ENCODE measurements around the gene CSNK1G3. TPM values are rescaled to one million over a fixed set of nuclear protein-coding genes. Genes with fewer than 3 reads are reported as not detected.

Gene CSNK1G3
- total RNA-seq, 2 experiments from 2014 or later: 30.8 to 32.1 TPM

- POLR2A ChIA-PET: no interaction called here
- peaks cover 6% of the 10 kb centered on the region for H3K36me3 Mint-ChIP-seq (ENCODE audit: low read depth)
- H3K9me3 Mint-ChIP-seq: no peaks in the 10 kb centered on the region
- DNase-seq: no peak
- CTCF ChIA-PET: interaction anchor here (0.6 kb wide), 1 partner anchor 1145 kb away, joined by 3 read pairs; no protein-coding TSS in a partner anchor
- H3K4me1 Mint-ChIP-seq: peaks cover 38% of the 10 kb centered on the region
- H3K27me3 Mint-ChIP-seq: no peaks in the 10 kb centered on the region
- H3K27ac Mint-ChIP-seq: no peak overlapping the region
- H3K4me3 Mint-ChIP-seq: no peak overlapping the region
Measured at GRCh38 chr5:123546657-123547056, 34.7 kb downstream of the CSNK1G3 start.

GRCh38 chr5:123549256-123549904 is 37.4 kb downstream of the CSNK1G3 start:
- Mint-ChIP-seq H3K27me3 (no peaks in the 10 kb centered on the region), H3K27ac (peak overlapping the region; percentile 86), H3K9me3 (no peaks in the 10 kb centered on the region), H3K36me3 (ENCODE audit: low read depth) (peaks cover 6% of the 10 kb centered on the region), H3K4me1 (peaks cover 26% of the 10 kb centered on the region), H3K4me3 (no peak overlapping the region)
- CTCF ChIA-PET: interaction anchor here (1.4 kb wide), 1 partner anchor 126 kb away, joined by 6 read pairs; the partner anchor contains the start of gene CEP120
- POLR2A ChIA-PET: interaction anchor here (2.4 to 2.8 kb wide), 2 partner anchors 38 to 126 kb away, joined by 9 to 19 read pairs; partner anchors contain the start of genes CEP120 and CSNK1G3
- peak; percentile 69 for DNase-seq

GRCh38 chr5:123554601-123555000 is 42.6 kb downstream of the CSNK1G3 start:
- POLR2A ChIA-PET: no interaction called here
- Mint-ChIP-seq H3K4me3 (no peak overlapping the region), H3K9me3 (no peaks in the 10 kb centered on the region), H3K27me3 (no peaks in the 10 kb centered on the region), H3K4me1 (peaks cover 14% of the 10 kb centered on the region), H3K36me3 (ENCODE audit: low read depth) (peaks cover 19% of the 10 kb centered on the region), H3K27ac (no peak overlapping the region)
- CTCF ChIA-PET: no interaction called here
- DNase-seq: no peak

GRCh38 chr5:123557907-123558306 is 45.9 kb downstream of the CSNK1G3 start:
- DNase-seq: no peak
- H3K27me3 Mint-ChIP-seq: no peaks in the 10 kb centered on the region
- H3K4me1 Mint-ChIP-seq: peaks cover 4% of the 10 kb centered on the region
- H3K36me3 Mint-ChIP-seq (ENCODE audit: low read depth): peaks cover 18% of the 10 kb centered on the region
- no peak overlapping the region for H3K4me3 Mint-ChIP-seq
- ChIA-PET CTCF (interaction anchor here (1.2 kb wide), 1 partner anchor 23 kb away, joined by 3 read pairs; no protein-coding TSS in a partner anchor), POLR2A (no interaction called here)
- H3K9me3 Mint-ChIP-seq: no peaks in the 10 kb centered on the region
- no peak overlapping the region for H3K27ac Mint-ChIP-seq

- Mint-ChIP-seq H3K4me1 (peaks cover 4% of the 10 kb centered on the region), H3K27me3 (no peaks in the 10 kb centered on the region), H3K4me3 (no peak overlapping the region), H3K9me3 (no peaks in the 10 kb centered on the region), H3K36me3 (ENCODE audit: low read depth) (peaks cover 18% of the 10 kb centered on the region), H3K27ac (no peak overlapping the region)
- POLR2A ChIA-PET: no interaction called here
- CTCF ChIA-PET: interaction anchor here (1.2 kb wide), 1 partner anchor 24 kb away, joined by 3 read pairs; no protein-coding TSS in a partner anchor
- no peak for DNase-seq
Measured at GRCh38 chr5:123558762-123559433, 46.9 kb downstream of the CSNK1G3 start.

GRCh38 chr5:123559434-123559775 is 47.4 kb downstream of the CSNK1G3 start:
- H3K4me3 Mint-ChIP-seq: no peak overlapping the region
- ChIA-PET CTCF (interaction anchor here (1.2 kb wide), 1 partner anchor 25 kb away, joined by 3 read pairs; no protein-coding TSS in a partner anchor), POLR2A (no interaction called here)
- peaks cover 18% of the 10 kb centered on the region for H3K36me3 Mint-ChIP-seq (ENCODE audit: low read depth)
- no peaks in the 10 kb centered on the region for H3K27me3 Mint-ChIP-seq
- no peak overlapping the region for H3K27ac Mint-ChIP-seq
- no peaks in the 10 kb centered on the region for H3K9me3 Mint-ChIP-seq
- peaks cover 4% of the 10 kb centered on the region for H3K4me1 Mint-ChIP-seq
- DNase-seq: no peak

- Mint-ChIP-seq H3K4me1 (peaks cover 4% of the 10 kb centered on the region), H3K9me3 (peaks cover 2% of the 10 kb centered on the region), H3K27ac (no peak overlapping the region), H3K36me3 (ENCODE audit: low read depth) (peaks cover 27% of the 10 kb centered on the region), H3K4me3 (no peak overlapping the region), H3K27me3 (no peaks in the 10 kb centered on the region)
- CTCF ChIA-PET: interaction anchor here (0.9 kb wide), 1 partner anchor 9 kb away, joined by 3 read pairs; no protein-coding TSS in a partner anchor
- POLR2A ChIA-PET: interaction anchor here (1.1 to 1.2 kb wide), 2 partner anchors 50 to 138 kb away, joined by 3 to 5 read pairs; partner anchors contain the start of genes CEP120 and CSNK1G3
- DNase-seq: no peak
Measured at GRCh38 chr5:123561230-123561629, 49.3 kb downstream of the CSNK1G3 start.

GRCh38 chr5:123571927-123572326 is 60.0 kb downstream of the CSNK1G3 start:
- Mint-ChIP-seq H3K4me1 (peaks cover 10% of the 10 kb centered on the region), H3K27ac (no peak overlapping the region), H3K4me3 (no peak overlapping the region), H3K27me3 (no peaks in the 10 kb centered on the region), H3K9me3 (peaks cover under 1% of the 10 kb centered on the region), H3K36me3 (ENCODE audit: low read depth) (peaks cover 14% of the 10 kb centered on the region)
- no peak for DNase-seq
- ChIA-PET POLR2A (no interaction called here), CTCF (no interaction called here)

- Mint-ChIP-seq H3K27ac (no peak overlapping the region), H3K4me3 (no peak overlapping the region), H3K4me1 (no peaks in the 10 kb centered on the region), H3K27me3 (no peaks in the 10 kb centered on the region), H3K36me3 (ENCODE audit: low read depth) (peaks cover 22% of the 10 kb centered on the region), H3K9me3 (no peaks in the 10 kb centered on the region)
- DNase-seq: no peak
- ChIA-PET CTCF (no interaction called here), POLR2A (no interaction called here)
Measured at GRCh38 chr5:123578390-123578789, 66.4 kb downstream of the CSNK1G3 start.

- no peak overlapping the region for H3K27ac Mint-ChIP-seq
- POLR2A ChIA-PET: no interaction called here
- no peak overlapping the region for H3K4me3 Mint-ChIP-seq
- H3K4me1 Mint-ChIP-seq: no peaks in the 10 kb centered on the region
- no peaks in the 10 kb centered on the region for H3K9me3 Mint-ChIP-seq
- no peaks in the 10 kb centered on the region for H3K27me3 Mint-ChIP-seq
- H3K36me3 Mint-ChIP-seq (ENCODE audit: low read depth): peaks cover 22% of the 10 kb centered on the region
- no peak for DNase-seq
- CTCF ChIA-PET: no interaction called here
Measured at GRCh38 chr5:123579410-123579809, 67.4 kb downstream of the CSNK1G3 start.

GRCh38 chr5:123582550-123583285 is 70.7 kb downstream of the CSNK1G3 start:
- H3K4me1 Mint-ChIP-seq: no peaks in the 10 kb centered on the region
- no peaks in the 10 kb centered on the region for H3K27me3 Mint-ChIP-seq
- peaks cover 15% of the 10 kb centered on the region for H3K36me3 Mint-ChIP-seq (ENCODE audit: low read depth)
- ChIA-PET CTCF (no interaction called here), POLR2A (no interaction called here)
- no peaks in the 10 kb centered on the region for H3K9me3 Mint-ChIP-seq
- no peak overlapping the region for H3K27ac Mint-ChIP-seq
- H3K4me3 Mint-ChIP-seq: no peak overlapping the region
- no peak for DNase-seq

GRCh38 chr5:123585871-123586270 is 73.9 kb downstream of the CSNK1G3 start:
- Mint-ChIP-seq H3K4me1 (no peaks in the 10 kb centered on the region), H3K36me3 (ENCODE audit: low read depth) (peaks cover 6% of the 10 kb centered on the region), H3K27ac (no peak overlapping the region), H3K27me3 (no peaks in the 10 kb centered on the region), H3K9me3 (no peaks in the 10 kb centered on the region), H3K4me3 (no peak overlapping the region)
- DNase-seq: no peak
- ChIA-PET POLR2A (no interaction called here), CTCF (no interaction called here)

- H3K27ac Mint-ChIP-seq: no peak overlapping the region
- ChIA-PET CTCF (no interaction called here), POLR2A (interaction anchor here (0.8 kb wide), 1 partner anchor 171 kb away, joined by 4 read pairs; the partner anchor contains the start of gene CEP120)
- no peaks in the 10 kb centered on the region for H3K4me1 Mint-ChIP-seq
- peaks cover 3% of the 10 kb centered on the region for H3K9me3 Mint-ChIP-seq
- no peaks in the 10 kb centered on the region for H3K27me3 Mint-ChIP-seq
- H3K4me3 Mint-ChIP-seq: no peak overlapping the region
- peaks cover 21% of the 10 kb centered on the region for H3K36me3 Mint-ChIP-seq (ENCODE audit: low read depth)
- no peak for DNase-seq
Measured at GRCh38 chr5:123594434-123594833, 82.5 kb downstream of the CSNK1G3 start.
